GM21717 (cell line): ENCODE data around the gene RHBDL1.
A peak's percentile ranks its signal among the peaks of the same experiment; 100 is the strongest.

Source experiments
- ATAC-seq: cut with Tn5 transposase; IDR thresholded peaks from one replicate; pipeline ENCODE4 v1.9.1; 2021; ENCODE audit warnings: mild to moderate bottlenecking, moderate library complexity; ENCODE audit not compliant: unreplicated experiment

RHBDL1 gene

DNA sequence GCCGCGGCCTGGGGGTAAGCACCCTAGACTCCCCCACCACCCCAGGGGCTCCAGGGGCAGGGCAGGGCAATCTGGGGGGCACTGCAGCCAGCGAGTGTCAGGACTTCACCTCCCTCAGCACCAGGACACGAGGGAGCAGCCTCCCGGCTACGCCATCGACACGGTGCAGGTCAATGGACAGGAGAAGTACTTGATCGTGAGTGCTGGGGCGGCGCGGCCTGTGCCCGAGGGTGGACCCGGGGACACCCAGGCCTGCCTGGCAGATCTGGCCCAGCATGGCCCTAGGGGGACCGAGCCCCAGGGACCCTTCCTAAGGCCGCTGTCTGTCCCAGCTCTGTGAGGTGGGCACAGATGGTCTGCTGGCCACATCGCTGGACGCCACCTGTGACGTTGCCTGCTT is 3.1 kb upstream of the RHBDL1 start:
- no peak for ATAC-seq

- ATAC-seq = no peak
Measured at GRCh38 chr16:672851-673250, 2.6 kb upstream of the RHBDL1 start.

DNA sequence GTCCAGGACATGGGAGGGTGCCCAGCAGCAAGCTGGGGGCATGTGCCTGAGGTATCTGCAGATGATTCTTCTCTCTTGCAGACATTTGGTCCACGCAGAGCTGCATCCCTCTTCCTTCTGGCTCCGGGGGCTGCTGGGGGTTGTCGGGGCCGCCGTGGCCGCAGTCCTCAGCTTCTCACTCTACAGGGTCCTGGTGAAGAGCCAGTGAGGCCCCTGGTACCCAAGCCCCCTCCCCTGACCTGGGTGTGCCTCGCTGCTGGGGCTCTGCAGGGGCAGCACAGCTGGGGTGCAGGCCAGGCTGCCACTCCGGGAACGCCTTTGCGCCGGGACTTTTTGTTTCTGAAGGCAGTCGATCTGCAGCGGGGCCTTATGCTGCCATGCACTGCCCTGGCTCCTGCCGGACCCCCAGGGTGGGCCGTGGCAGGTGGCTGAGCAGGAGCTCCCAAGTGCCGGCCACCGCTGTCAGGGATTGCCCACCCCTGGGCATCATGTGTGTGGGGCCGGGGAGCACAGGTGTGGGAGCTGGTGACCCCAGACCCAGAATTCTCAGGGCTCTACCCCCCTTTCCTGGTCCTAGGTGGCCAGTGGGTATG is 2.0 kb upstream of the RHBDL1 start:
- ATAC-seq = no peak

- no peak for ATAC-seq
Measured at GRCh38 chr16:674214-674881, 1.1 kb upstream of the RHBDL1 start.

DNA sequence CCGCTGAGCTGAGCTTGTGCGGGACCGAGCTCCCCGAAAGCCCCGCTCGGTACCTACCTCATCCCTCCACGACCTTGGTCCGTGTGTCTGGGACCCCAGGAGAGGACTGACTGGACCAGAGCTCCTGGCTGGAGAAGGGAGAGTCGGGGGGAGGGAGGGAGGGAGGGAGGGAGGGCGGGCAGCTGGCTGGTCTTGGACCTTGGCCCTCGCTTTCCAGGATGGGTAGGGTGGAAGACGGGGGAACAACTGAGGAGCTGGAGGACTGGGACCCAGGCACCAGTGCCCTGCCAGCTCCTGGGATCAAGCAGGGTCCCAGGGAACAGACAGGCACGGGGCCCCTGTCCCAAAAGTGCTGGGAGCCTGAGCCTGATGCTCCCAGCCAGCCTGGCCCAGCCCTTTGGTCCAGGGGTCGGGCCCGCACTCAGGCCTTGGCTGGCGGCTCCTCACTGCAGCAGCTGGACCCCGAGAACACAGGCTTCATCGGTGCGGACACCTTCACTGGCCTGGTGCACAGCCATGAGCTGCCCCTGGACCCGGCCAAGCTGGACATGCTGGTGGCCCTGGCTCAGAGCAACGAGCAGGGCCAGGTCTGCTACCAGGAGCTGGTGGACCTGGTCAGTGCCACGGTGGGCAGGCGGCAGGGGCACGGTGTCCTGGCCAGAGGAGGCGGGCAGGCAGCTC is 553 bp downstream of the RHBDL1 start:
- ATAC-seq = no peak

DNA sequence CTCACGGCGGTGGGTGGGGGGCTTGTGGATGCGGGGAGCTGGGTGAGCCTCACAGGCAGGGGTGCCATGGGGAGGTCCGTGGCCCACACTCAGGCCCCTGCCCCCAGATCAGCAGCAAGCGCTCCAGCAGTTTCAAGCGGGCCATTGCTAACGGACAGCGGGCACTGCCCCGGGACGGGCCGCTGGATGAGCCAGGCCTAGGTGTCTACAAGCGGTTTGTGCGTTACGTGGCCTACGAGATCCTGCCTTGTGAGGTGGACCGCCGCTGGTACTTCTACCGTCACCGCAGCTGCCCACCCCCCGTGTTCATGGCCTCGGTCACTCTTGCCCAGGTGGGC is 1.1 kb downstream of the RHBDL1 start:
- ATAC-seq = no peak

DNA sequence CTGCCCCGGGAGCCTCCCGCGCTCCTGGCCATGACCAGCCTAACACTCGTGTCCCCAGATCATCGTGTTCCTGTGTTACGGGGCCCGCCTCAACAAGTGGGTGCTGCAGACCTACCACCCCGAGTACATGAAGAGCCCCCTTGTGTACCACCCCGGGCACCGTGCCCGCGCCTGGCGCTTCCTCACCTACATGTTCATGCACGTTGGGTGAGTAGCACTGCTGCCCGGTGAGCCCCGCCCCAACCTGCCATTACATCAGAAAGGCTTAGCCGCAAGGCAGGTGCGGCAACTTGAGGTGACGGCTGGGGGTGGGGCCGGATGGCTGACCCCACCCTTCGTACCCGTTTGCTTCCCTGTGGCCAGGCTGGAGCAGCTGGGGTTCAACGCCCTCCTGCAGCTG is 1.4 kb downstream of the RHBDL1 start:
- ATAC-seq = no peak

DNA sequence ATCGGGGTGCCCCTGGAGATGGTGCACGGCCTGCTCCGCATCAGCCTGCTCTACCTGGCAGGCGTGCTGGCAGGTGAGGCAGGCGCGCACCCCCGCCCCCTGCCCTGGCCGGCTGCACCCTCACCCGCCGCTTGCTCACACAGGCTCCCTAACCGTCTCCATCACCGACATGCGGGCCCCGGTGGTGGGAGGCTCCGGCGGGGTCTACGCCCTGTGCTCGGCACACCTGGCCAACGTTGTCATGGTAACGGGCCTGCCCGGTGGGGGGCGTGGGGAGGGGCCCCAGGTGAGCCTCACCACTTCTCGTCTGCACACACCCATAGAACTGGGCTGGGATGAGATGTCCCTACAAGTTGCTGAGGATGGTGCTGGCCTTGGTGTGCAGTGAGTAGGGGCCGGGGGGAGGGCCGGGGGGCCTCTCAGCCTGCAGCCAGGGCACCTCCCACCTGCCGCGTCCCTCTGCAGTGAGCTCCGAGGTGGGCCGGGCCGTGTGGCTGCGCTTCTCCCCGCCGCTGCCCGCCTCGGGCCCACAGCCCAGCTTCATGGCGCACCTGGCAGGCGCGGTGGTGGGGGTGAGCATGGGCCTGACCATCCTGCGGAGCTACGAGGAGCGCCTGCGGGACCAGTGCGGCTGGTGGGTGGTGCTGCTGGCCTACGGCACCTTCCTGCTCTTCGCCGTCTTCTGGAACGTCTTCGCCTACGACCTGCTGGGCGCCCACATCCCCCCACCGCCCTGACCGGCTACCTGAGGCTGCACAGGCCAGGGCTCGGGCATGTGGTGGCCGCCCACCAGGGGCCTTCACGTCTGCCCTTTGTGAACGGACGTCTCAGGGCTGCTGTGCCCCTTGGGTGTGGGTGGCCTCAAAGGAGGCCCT is 2.1 kb downstream of the RHBDL1 start:
- no peak for ATAC-seq

DNA sequence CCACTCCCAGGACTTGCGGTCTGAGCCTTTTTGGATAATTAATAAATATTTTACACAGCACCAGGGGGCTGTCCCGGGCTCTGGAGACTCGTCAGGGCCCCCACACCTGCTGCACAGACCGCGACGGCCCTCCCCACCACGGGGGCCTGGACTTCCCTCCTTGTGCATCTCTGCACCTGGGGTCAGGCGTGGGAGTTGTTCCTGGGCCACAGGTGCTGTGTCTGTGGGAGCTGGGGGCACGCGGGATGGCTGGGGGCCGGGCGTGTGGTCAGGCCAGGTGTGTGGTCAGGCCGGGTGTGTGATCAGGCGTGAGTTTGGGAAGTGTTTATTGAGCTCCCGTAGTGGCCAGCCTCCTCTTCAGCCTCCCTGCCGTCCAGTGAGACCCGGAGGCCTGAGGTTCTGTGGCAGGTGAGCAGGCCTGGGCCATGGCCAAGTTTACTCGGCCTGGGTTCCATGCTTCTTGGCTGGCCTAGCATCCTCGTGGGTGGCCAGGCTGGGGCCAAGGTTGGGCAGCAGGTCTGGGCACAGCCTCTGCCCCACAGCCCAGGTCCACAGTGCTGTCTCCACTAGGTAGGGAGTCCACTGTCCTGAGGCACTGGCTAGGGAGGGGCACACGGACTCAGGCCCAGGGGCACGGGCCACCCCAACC is 2.9 kb downstream of the RHBDL1 start:
- ATAC-seq = no peak

DNA sequence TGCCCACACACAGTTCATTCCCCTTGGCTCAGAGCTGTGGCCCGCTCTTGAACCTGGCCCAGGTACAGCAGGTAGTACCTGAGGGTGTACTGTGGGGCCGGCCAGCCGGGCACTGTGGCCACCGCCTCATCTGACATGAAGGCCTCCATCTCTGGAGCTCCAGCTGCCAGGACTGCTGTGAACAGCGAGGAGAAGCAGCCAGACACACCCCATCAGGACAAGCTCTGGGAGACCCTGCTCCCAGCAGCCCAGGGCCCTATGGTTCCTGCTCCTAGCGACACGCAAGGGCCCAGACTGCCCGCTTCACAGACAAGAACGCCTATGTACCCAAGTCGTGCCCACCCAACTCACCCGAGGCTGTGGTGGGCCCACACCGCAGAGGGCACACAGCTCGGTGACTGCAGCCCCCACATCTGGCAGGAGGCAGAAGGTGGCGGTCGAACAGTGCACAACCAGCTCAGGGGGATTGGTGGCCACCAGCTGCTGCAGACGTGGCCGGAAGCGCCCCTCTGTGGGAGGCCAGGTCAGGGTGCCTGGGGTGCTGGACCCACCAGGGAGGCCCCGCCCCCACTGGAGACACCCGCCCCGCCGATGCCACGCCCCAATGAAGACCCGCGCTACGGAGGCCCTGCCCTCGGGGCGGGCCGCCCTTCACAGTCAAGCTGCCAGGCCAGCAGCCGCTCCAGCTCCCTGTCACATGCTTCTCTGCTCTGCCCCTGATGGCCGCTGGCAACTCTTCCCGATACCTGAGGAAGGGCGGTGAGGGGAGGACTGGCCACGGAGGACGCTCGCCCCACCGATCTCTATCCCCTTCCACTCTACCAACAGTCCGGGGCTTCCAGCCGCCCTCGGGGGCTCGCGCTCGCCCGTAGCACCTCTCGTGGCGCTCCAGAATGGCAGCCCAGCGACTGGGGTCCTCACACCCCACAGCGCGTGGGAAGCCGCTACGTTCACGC is 3.7 kb downstream of the RHBDL1 start:
- no peak for ATAC-seq

DNA sequence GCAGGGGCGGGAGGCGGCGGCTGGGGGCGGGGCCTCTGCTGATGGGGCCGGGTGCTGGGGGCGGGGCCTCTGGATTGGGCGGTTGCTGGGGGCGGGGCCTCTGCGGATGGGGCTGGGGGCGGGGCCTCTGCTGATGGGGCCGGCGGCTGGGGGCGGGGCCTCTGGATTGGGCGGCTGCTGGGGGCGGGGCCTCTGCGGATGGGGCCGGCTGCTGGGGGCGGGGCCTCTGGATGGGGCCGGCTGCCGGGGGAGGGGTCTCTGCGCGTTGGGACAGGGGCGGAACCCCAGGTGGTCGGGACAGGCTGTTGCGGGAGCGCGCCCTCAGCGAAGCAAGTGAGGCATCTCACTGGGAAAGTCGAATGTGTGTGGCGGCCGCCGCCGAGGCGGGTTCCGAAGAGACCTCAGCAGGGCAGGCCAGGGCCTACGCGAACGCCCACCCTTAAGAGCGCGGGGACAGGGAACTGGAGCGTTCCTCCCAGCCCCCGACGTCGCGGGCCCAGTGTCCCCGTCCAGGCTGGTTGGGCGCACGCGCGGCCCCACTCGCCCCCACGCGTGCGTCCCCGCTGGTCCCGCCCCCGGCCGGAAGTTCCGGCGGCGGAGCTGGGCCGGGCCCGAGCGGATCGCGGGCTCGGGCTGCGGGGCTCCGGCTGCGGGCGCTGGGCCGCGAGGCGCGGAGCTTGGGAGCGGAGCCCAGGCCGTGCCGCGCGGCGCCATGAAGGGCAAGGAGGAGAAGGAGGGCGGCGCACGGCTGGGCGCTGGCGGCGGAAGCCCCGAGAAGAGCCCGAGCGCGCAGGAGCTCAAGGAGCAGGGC is 4.5 kb downstream of the RHBDL1 start, which contains the start of gene STUB1:
TSS of gene STUB1 (plus strand) at position 597 of the 811 bp plus-strand sequence. CDS start at position 713, 116 bp downstream.
- ATAC-seq = peak; percentile 31

DNA sequence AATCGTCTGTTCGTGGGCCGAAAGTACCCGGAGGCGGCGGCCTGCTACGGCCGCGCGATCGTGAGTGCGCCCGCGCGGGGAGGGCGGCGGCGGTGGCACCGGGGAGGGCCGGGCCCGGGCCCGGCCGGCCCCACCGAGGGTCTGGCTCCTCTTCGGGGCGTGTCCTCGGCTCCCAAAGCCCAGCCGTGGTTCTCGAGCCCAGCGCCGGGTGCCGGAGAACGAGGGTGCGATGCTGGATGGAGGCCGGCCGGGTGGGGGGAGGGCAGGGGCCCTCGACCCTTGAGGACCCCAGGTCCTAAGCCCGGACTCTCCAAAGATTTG is 5.1 kb downstream of the RHBDL1 start:
- no peak for ATAC-seq

GRCh38 chr16:680967-681745 is 5.7 kb downstream of the RHBDL1 start:
- ATAC-seq = no peak

DNA sequence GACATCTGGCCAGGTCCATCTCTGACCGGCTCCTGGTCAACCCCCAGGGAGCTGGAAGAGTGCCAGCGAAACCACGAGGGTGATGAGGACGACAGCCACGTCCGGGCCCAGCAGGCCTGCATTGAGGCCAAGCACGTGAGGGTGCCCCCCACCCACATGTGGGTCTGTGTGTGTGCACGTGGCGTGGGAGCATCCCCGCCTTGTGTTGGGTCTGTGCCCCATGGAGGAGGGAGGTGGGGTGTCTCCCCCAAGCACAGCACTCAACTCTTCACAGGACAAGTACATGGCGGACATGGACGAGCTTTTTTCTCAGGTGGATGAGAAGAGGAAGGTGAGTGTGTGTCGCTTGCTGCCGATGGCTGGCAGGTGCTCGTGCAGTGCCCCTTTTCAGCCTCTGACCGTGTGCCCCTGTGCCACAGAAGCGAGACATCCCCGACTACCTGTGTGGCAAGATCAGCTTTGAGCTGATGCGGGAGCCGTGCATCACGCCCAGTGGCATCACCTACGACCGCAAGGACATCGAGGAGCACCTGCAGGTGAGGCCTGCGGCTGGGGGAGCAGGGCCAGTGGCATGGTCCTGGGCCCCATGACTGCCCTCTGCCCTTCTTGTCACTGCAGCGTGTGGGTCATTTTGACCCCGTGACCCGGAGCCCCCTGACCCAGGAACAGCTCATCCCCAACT is 6.4 kb downstream of the RHBDL1 start:
- no peak for ATAC-seq

DNA sequence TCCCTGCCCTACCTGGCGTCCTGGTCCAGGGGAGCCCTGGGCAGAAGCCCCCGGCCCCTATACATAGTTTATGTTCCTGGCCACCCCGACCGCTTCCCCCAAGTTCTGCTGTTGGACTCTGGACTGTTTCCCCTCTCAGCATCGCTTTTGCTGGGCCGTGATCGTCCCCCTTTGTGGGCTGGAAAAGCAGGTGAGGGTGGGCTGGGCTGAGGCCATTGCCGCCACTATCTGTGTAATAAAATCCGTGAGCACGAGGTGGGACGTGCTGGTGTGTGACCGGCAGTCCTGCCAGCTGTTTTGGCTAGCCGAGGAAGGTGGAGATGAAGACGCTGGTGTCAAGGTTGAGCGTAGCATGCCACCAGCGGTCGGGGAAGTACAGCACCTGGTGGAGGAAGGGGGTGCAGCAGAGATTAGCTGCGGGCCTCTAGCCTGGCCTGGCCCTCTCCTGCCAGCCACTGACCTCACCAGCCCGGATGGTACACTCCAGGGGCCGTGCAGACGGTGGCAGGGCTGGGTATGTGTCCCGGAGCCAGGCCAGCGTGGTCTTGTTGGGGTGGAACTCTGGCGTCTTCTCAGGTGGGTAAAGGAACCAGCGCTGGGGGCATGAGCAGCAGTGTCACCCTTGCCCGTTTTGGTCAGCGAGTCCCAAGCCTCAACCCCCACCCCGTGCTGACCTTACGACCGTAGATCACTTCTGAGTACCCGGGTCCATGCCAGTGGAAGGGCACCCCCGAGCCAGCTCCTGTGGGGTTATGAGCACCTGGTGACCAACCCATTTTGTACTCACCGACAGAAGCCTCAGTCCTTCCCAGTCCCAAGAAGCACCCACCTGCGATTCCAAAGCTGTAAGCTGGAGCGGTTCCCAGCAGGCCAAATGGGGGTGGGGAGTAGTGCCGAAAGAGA is 7.3 kb downstream of the RHBDL1 start:
- ATAC-seq = no peak

DNA sequence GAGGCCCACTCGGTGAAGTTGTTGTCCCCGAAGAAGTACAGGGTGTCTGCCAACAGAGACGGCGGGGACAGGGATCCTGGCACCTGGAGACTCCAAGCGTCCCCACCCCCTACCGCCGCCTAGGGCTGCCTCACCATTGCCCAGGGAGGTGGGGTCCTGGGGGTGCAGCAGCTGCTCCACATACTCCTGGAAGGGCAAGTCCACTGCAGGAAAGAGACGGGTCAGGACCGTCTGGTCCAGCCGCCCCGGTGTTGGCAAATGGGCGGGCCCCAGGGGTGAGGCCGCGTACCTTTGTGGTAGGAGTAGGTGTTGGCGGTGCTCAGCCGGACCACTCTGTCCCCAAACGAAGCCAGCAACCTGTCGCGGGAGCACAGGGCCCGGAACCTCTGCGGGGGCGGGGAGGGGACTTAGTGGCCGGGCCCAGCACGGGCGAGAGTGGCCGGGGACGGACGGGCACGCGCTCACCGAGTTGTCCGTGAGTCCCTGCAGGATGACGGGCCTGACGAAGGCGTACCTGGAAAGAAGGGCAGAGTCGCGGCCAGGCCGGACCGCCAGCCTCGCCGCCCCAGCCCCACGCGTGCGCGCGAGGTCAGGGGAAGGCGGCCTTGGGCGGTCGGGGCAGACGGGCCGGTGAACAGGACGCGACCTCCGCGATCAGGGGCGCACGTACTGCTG is 8.1 kb downstream of the RHBDL1 start:
- no peak for ATAC-seq
